Measurements from ENCODE around the gene RPS26. TPM values are rescaled to one million over a fixed set of nuclear protein-coding genes. Genes with fewer than 3 reads are reported as not detected.
A peak's percentile ranks its signal among the peaks of the same experiment; 100 is the strongest.
"Not testable (repeated sequence)": the region's sequence is repeated elsewhere in the genome, so short reads cannot be mapped to it uniquely, and the experiment has no call there.

RPS26 gene
- total RNA-seq, 2 experiments from 2014 or later, result 31.0 to 37.3 TPM

DNA sequence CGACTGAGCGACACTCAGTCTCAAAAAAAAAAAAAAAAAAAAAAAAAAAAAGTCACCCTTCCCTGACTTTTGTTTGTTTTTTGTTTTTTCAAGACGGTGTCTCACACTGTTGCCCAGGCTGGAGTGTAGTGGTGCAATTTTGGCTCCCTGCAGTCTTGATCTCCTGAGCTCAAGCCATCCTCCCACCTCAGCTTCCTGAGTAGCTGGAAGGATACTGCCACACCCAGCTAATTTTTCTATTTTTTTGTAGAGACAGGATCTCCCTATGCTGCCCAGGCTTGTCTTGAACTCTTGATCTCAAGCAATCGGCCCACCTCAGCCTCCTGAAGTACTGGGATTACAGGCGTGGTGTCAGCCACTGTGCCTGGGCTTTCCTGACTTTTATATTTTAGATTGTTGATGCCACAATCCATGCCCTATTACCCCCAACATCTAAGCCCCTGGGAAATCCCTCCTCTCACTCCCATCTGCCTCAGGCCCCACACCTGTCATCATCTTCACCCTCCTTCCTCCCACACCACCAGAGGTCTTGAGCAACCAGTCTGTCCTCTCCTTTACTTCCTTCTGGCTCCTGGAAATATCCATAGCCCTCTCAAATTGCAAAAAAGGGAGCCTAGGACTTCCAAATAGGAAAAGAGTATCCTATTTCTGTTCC is 13.1 kb upstream of the RPS26 start:
- Mint-ChIP-seq H3K27me3 (ENCODE audit: low read depth) (no peaks in the 10 kb centered on the region), H3K9me3 (no peaks in the 10 kb centered on the region), H3K36me3 (ENCODE audit: low read depth) (peaks cover 34% of the 10 kb centered on the region), H3K4me3 (no peak overlapping the region), H3K4me1 (ENCODE audit: low read depth) (peaks cover 27% of the 10 kb centered on the region), H3K27ac (no peak overlapping the region)
- CTCF ChIA-PET, result interaction anchor here (0.5 to 6.2 kb wide), 14 partner anchors 8 to 290 kb away, joined by 3 to 90 read pairs (median 4); partner anchors contain the start of genes IKZF4 and SUOX
- intact Hi-C loops (cut with micrococcal nuclease), result loop anchor here (1.0 kb wide), 2 partner anchors 32 to 290 kb away; no protein-coding TSS in a partner anchor
- no peak for DNase-seq

DNA sequence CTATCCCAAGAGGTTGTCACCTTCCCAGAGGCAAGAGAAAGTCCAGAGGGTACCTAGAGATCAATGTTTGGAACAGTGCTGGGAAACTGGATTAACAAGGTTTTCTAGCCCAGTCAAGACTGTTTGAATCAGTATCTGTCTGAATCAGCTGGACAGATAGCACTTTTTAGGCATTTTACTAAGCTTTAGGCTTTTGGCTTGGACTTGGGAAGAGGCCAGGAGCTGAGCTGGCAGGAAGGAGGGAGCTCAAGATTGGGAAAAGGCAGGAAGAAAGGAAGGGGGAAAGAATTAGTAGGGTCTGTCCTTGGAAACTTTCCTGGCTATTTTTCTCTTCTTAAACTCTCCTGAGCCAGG is 12.6 kb upstream of the RPS26 start:
- no peaks in the 10 kb centered on the region for H3K27me3 Mint-ChIP-seq (ENCODE audit: low read depth)
- no peak overlapping the region for H3K4me3 Mint-ChIP-seq
- H3K27ac Mint-ChIP-seq, result peak overlapping the region; percentile 14
- intact Hi-C loops (cut with micrococcal nuclease), result loop anchor here (1.0 kb wide), 2 partner anchors 33 to 291 kb away; no protein-coding TSS in a partner anchor
- CTCF ChIA-PET, result interaction anchor here (0.5 to 6.2 kb wide), 13 partner anchors 9 to 291 kb away, joined by 3 to 90 read pairs (median 5); partner anchors contain the start of genes IKZF4, RAB5B and SUOX
- no peaks in the 10 kb centered on the region for H3K9me3 Mint-ChIP-seq
- peaks cover 24% of the 10 kb centered on the region for H3K4me1 Mint-ChIP-seq (ENCODE audit: low read depth)
- peaks cover 35% of the 10 kb centered on the region for H3K36me3 Mint-ChIP-seq (ENCODE audit: low read depth)
- no peak for DNase-seq

DNA sequence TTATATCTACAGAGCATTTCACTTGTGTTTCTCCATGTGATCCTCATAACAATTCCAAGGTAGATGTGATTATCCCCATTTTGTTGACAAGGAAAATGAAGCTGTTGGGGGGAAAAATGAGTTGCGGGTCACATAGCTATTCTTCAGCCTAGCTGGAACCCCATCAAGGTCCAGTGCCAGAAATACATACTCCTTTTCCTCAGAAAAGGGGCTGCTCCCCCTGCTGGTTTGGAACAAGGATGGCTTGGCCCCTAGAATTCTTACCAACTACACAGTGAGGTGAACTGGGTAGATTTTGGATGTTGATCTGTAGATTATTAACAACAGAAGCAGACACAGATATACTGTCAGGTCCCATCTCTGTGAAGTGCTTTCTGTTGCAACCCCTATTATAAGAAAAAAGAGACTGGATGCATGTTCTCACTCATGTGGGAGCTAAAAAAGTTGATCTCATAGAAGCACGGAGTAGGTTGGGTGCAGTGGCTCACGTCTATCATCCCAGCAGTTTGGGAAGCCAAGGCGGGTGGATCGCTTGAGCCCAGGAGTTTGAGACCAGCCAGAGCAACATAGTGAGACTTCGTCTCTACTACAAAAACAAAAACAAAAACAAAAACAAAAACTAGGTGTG is 11.9 kb upstream of the RPS26 start:
- intact Hi-C loops (cut with micrococcal nuclease), result loop anchor here (1.0 kb wide), 2 partner anchors 33 to 291 kb away; no protein-coding TSS in a partner anchor
- Mint-ChIP-seq H3K27me3 (ENCODE audit: low read depth) (no peaks in the 10 kb centered on the region), H3K4me3 (no peak overlapping the region), H3K9me3 (no peaks in the 10 kb centered on the region), H3K36me3 (ENCODE audit: low read depth) (peaks cover 41% of the 10 kb centered on the region), H3K4me1 (ENCODE audit: low read depth) (peaks cover 24% of the 10 kb centered on the region), H3K27ac (no peak overlapping the region)
- DNase-seq, result peak; percentile 65
- CTCF ChIA-PET, result interaction anchor here (0.7 to 6.2 kb wide), 14 partner anchors 9 to 310 kb away, joined by 3 to 90 read pairs (median 4); partner anchors contain the start of genes IKZF4, RAB5B, RDH5 and SUOX

DNA sequence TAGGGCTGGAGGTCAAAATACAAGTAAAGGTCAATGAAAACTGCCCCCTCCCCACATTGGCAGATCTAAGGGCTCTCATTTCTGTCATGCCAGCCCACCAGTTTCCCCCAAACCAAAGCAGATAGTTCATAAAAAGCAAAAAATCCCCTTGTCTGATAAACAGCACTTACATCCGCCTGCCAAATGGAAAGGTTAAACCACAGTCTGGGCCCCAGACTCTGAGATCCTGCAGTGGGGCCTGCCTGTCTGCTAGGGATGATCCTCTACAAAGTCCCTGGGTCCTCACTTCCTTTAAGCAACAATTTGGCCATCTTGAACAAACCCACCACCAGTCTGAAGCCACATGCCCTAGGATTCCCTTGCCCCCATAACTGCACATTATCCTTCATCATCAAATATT is 9.7 kb upstream of the RPS26 start:
- intact Hi-C loops (cut with micrococcal nuclease), result no loop called here
- peaks cover 24% of the 10 kb centered on the region for H3K4me1 Mint-ChIP-seq (ENCODE audit: low read depth)
- H3K36me3 Mint-ChIP-seq (ENCODE audit: low read depth), result peaks cover 46% of the 10 kb centered on the region

DNA sequence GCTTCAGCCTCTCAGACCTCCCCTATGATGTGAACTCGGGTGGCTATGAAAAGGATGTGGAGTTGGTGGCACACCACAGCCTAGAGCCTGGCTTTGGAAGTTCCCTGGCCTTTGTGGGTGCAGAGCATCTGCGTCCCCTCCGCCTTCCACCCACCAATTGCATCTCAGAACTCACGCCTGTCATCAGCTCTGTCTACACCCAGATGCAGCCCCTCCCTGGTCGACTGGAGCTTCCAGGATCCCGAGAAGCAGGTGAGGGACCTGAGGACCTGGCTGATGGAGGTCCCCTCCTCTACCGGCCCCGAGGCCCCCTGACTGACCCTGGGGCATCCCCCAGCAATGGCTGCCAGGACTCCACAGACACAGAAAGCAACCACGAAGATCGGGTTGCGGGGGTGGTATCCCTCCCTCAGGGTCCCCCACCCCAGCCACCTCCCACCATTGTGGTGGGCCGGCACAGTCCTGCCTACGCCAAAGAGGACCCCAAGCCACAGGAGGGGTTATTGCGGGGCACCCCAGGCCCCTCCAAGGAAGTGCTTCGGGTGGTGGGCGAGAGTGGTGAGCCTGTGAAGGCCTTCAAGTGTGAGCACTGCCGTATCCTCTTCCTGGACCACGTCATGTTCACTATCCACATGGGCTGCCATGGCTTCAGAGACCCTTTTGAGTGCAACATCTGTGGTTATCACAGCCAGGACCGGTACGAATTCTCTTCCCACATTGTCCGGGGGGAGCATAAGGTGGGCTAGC is 7.0 kb upstream of the RPS26 start:
- intact Hi-C loops (cut with micrococcal nuclease), result no loop called here
- Mint-ChIP-seq H3K4me3 (no peak overlapping the region), H3K4me1 (ENCODE audit: low read depth) (peaks cover 25% of the 10 kb centered on the region), H3K36me3 (ENCODE audit: low read depth) (peaks cover 33% of the 10 kb centered on the region), H3K9me3 (no peaks in the 10 kb centered on the region), H3K27ac (no peak overlapping the region), H3K27me3 (ENCODE audit: low read depth) (no peaks in the 10 kb centered on the region)
- CTCF ChIA-PET, result interaction anchor here (1.0 kb wide), 1 partner anchor 39 kb away, joined by 5 read pairs; no protein-coding TSS in a partner anchor
- no peak for DNase-seq

More for the DNA sequence above, 9.7 kb upstream of the RPS26 start:
- Mint-ChIP-seq H3K4me3 (no peak overlapping the region), H3K9me3 (no peaks in the 10 kb centered on the region), H3K27ac (peak overlapping the region; percentile 85), H3K27me3 (ENCODE audit: low read depth) (no peaks in the 10 kb centered on the region)
- CTCF ChIA-PET, result interaction anchor here (1.0 to 1.2 kb wide), 2 partner anchors 36 to 294 kb away, joined by 3 to 4 read pairs; no protein-coding TSS in a partner anchor
- DNase-seq, result peak; percentile 59

DNA sequence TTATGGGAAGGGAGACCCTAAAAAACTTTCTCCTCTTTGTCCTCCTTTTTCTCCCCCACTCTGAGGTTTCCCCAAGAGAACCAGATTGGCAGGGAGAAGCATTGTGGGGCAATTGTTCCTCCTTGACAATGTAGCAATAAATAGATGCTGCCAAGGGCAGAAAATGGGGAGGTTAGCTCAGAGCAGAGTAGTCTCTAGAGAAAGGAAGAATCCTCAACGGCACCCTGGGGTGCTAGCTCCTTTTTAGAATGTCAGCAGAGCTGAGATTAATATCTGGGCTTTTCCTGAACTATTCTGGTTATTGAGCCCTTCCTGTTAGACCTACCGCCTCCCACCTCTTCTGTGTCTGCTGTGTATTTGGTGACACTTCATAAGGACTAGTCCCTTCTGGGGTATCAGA is 4.6 kb upstream of the RPS26 start:
- no peaks in the 10 kb centered on the region for H3K27me3 Mint-ChIP-seq (ENCODE audit: low read depth)
- no peak for DNase-seq
- H3K4me3 Mint-ChIP-seq, result no peak overlapping the region

DNA sequence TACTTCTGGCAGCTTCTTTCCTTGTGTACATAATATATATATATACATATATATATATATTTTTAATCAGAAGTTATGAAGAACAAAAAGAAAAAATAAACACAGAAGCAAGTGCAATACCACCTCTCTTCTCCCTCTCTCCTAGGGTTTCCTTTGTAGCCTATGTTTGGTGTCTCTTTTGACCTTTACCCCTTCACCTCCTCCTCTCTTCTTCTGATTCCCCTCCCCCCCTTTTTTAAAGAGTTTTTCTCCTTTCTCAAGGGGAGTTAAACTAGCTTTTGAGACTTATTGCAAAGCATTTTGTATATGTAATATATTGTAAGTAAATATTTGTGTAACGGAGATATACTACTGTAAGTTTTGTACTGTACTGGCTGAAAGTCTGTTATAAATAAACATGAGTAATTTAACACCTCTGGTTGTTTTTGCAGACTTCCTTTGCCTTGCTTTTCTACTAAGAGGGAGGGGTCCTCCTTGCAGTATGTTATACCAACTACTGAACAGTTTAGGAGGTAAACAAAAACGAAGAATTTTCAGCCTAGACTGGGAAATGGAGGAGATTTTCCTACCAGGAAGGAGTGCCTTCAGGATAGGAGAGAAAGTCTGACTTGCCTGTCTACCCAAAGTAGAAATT is 3.6 kb upstream of the RPS26 start:
- no peaks in the 10 kb centered on the region for H3K9me3 Mint-ChIP-seq
- CTCF ChIA-PET, result interaction anchor here (0.8 to 1.3 kb wide), 2 partner anchors 28 to 42 kb away, joined by 3 to 4 read pairs; no protein-coding TSS in a partner anchor
- H3K4me1 Mint-ChIP-seq (ENCODE audit: low read depth), result peaks cover 35% of the 10 kb centered on the region
- DNase-seq, result no peak
- peaks cover 30% of the 10 kb centered on the region for H3K36me3 Mint-ChIP-seq (ENCODE audit: low read depth)
- intact Hi-C loops (cut with micrococcal nuclease), result no loop called here
- H3K4me3 Mint-ChIP-seq, result no peak overlapping the region
- H3K27ac Mint-ChIP-seq, result no peak overlapping the region
- H3K27me3 Mint-ChIP-seq (ENCODE audit: low read depth), result no peaks in the 10 kb centered on the region

More for the DNA sequence above, 4.6 kb upstream of the RPS26 start:
- CTCF ChIA-PET, result no interaction called here
- Mint-ChIP-seq H3K4me1 (ENCODE audit: low read depth) (peaks cover 36% of the 10 kb centered on the region), H3K9me3 (no peaks in the 10 kb centered on the region), H3K36me3 (ENCODE audit: low read depth) (peaks cover 28% of the 10 kb centered on the region), H3K27ac (no peak overlapping the region)
- intact Hi-C loops (cut with micrococcal nuclease), result no loop called here

DNA sequence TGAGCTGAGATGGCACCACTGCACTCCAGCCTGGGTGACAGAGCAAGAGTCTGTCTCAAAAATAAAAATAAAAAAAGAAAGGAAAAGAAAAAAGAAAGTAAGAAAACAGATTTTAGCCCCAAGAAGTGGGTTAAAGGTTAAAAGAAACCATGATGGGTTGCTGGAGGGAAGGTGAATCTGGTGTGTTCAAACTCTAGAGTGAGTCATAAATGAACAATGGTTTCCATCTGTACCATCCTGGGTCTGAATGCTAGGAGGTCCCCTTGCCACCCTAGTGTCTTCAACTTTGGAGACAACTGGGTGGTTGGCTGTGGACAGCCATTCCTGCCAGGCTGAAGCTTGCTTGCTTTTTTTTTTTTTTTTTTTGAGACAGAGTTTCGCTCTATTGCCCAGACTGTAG is 1.6 kb upstream of the RPS26 start:
- intact Hi-C loops (cut with micrococcal nuclease), result loop anchor here (2.0 kb wide), 2 partner anchors 409 to 429 kb away; partner anchors contain the start of genes SPRYD4 and TIMELESS
- Mint-ChIP-seq H3K4me3 (peak overlapping the region; percentile 96), H3K36me3 (ENCODE audit: low read depth) (peaks cover 31% of the 10 kb centered on the region), H3K4me1 (ENCODE audit: low read depth) (peaks cover 45% of the 10 kb centered on the region), H3K27ac (peak overlapping the region; percentile 98), H3K27me3 (ENCODE audit: low read depth) (no peaks in the 10 kb centered on the region), H3K9me3 (no peaks in the 10 kb centered on the region)
- CTCF ChIA-PET, result interaction anchor here (0.6 to 3.1 kb wide), 14 partner anchors 11 to 306 kb away, joined by 3 to 25 read pairs (median 4); partner anchors contain the start of genes RAB5B, SMARCC2 and SUOX
- DNase-seq, result peak; percentile 45

DNA sequence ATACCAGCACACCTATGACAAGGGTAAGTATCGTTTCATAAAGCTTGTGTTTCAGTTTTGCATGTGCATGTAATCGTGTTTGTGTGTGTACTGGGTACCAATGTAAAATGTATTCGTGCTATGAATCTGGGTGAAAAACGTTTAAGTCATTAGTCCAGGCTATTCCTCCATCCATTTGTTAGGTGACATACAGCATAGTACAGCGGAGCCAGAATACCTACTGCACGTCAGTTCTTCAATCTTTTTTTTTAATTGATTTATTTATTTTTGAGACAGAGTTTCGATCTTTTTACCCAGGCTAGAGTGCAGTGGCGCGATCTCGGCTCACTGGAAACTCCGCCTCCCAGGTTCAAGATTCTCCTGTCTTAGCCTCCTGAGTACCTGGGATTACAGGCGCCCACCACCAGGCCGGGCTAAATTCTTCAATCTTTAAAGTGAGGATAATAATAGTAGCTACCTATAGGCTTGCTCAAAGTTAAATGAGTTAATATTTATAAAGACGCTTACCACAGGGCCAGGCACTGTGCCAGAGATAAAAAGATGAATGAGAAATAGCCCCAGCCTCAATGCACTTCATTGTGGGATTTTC is 661 bp upstream of the RPS26 start:
- intact Hi-C loops (cut with micrococcal nuclease), result loop anchor here (1.0 to 2.0 kb wide), 13 partner anchors 20 to 428 kb away; partner anchors contain the start of genes DNAJC14, GDF11, IKZF4 and PA2G4
- CTCF ChIA-PET, result interaction anchor here (0.6 to 3.1 kb wide), 15 partner anchors 12 to 307 kb away, joined by 3 to 25 read pairs (median 4); partner anchors contain the start of genes RAB5B, SMARCC2 and SUOX
- Mint-ChIP-seq H3K9me3 (no peaks in the 10 kb centered on the region), H3K36me3 (ENCODE audit: low read depth) (peaks cover 24% of the 10 kb centered on the region), H3K4me1 (ENCODE audit: low read depth) (peaks cover 50% of the 10 kb centered on the region), H3K4me3 (peak overlapping the region; percentile 96), H3K27ac (peak overlapping the region; percentile 98), H3K27me3 (ENCODE audit: low read depth) (no peaks in the 10 kb centered on the region)
- no peak for DNase-seq

DNA sequence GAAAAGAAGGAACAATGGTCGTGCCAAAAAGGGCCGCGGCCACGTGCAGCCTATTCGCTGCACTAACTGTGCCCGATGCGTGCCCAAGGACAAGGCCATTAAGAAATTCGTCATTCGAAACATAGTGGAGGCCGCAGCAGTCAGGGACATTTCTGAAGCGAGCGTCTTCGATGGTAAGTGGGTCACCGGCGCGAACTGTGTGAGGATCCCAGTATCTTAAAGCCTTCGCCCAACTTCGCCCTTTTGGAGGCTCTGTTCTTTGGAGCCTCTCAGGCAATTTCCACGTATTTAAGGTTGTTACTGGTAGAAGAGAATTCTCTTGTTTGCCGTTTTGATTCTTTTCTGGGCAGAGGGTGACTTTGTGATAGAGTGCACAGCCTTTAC is 704 bp downstream of the RPS26 start:
- peak overlapping the region; percentile 96 for H3K4me3 Mint-ChIP-seq

DNA sequence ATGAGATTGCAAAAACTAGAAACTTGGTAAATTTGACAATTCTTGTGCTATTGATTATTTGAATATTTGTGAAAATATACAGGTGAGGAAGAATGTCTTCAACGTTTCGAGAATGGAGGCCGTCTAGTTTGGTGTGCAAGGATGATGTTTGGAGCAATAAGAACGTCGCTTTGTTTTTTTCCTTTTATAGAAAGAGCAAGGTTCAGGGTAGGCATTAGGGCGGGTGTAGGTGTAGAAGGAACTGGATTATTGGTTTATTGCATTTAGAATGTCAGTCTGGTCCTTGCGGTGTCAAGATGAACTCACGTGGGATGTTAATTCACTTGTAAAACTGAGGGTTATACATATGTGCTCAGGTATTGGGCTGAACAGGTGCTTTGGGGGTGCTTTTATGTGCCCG is 1.1 kb downstream of the RPS26 start:
- Mint-ChIP-seq H3K27ac (peak overlapping the region; percentile 98), H3K4me3 (peak overlapping the region; percentile 96), H3K27me3 (ENCODE audit: low read depth) (no peaks in the 10 kb centered on the region), H3K9me3 (no peaks in the 10 kb centered on the region), H3K36me3 (ENCODE audit: low read depth) (peaks cover 22% of the 10 kb centered on the region), H3K4me1 (ENCODE audit: low read depth) (peaks cover 63% of the 10 kb centered on the region)
- intact Hi-C loops (cut with micrococcal nuclease), result no loop called here
- DNase-seq, result no peak
- CTCF ChIA-PET, result no interaction called here

More for the DNA sequence above, 704 bp downstream of the RPS26 start:
- H3K27me3 Mint-ChIP-seq (ENCODE audit: low read depth); CTCF ChIA-PET; intact Hi-C loops (cut with micrococcal nuclease); H3K9me3 Mint-ChIP-seq; DNase-seq: not testable (repeated sequence)
- Mint-ChIP-seq H3K4me1 (ENCODE audit: low read depth) (peaks cover 63% of the 10 kb centered on the region), H3K36me3 (ENCODE audit: low read depth) (peaks cover 22% of the 10 kb centered on the region), H3K27ac (peak overlapping the region; percentile 98)
